Activated gamma-delta T cell treated with anti-CD3 and anti-CD28 coated beads, Interleukin-2, amount 50 U/mL, for 16 hours (primary cell): ENCODE data around the gene IFT27.

ENCODE experiments used
- DNase-seq: peaks from one replicate; pipeline ENCODE4 v3.0.0-alpha.2; 2020; ENCODE audit warnings: low read depth

Gene IFT27

DNA sequence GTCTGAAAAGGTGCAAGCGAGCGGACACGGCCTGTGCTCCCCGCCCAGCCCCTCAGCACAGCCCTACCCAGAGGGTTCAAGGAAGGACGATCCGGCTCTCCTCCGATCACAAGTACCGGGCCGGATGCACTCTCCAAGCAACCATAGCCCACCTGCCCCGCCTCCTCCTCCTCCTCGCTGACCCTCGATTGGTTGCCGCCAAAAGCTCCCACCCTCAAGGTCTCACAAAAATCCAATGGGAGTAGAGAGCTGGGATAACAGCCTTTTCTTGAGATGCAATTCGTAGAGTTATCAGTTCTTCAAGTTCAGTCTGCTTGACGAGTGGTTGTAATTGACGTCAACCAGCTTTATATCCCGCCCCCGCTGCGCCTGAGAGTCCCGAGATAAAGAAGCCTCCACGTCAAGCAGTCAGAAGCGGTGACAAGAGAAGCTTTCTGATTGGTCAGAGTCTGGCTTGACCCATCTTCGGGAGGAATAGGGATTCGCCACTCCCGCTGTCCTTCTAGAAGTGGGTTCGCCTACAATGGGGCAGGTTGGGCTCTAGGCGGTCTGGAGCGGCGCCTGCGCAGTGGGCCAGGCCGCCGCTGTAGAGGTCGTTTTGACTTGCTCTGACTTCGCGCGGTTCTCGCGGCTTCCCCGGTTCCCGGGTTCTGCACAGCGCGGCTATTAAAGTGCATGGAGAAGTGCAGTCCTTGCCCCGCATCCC lies at the start of gene IFT27:
Gene IFT27, minus strand, starts transcription at position 156 of the 706 bp plus-strand sequence. CDS start 412 bp downstream, outside the sequence.
- peak; percentile 95 for DNase-seq

DNA sequence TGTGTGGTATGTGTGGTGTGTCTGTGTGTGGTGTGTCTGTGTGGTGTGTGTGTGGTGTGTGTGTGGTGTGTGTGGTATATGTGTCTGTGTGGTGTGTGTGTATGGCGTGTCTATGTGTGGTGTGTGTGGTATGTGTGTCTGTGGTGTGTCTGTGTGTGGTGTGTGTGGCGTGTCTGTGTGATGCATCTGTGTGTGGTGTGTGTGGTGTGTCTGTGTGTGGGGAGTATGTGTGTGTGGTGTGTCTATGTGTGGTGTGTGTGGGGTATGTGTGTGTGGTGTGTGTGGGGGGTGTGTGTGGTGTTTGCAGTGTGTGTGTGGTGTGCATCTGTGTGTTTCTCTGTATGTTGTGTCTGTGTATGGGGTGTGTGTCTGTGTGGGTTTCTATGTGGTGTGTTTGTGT lies 48.7 kb upstream of the IFT27 start:
- DNase-seq: no peak

DNA sequence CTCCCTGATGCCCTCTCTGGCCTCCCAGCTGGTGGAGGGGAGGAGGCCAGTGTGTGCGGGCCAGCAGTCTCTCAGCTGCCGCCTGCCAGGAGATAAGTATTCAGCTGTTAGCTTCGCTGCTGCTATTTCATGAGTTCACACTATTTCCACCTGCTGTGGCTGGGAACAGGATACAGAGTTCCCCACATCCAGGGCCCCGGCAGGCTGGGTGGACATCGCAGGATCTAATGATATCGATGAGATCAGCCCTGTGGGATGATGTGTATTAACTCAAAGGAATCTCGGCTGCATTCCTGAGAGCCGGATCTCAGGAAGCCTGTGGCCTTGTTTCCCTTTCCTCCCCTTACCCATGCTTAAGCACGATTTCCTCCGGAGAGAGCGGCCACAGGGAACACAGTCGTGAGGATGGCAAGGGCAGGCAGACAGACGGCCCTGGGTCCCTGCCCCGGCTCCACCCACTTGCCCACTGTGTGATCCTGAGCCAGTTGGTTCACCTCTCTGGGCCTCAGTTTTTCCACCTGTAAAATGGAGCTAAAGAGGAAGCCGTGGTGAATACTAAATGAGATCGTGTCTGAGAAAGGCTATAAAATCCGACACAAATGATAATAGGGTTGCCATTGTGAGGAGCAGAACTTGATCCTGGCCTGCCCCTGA lies 47.4 kb upstream of the IFT27 start:
- no peak for DNase-seq

DNA sequence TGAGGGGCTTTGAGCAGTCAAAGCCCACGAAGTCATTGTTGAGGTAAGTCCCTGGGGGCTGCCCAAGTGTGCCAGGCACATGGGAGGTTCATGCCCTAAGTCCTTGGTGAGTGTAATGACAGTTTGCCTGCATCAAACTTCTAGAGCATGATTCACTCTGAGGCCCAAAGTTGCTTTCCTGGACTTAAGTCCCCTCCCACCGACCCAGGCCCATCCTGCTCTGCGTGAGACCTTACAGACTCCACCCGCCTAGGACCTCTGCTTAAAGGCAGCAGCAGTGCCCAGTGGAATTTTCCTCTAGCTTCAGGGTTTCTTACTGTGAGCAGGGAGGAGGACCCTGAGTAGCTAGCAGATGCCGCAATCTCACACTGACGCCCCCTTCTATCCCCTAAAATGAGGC lies 46.7 kb upstream of the IFT27 start:
- DNase-seq: no peak

DNA sequence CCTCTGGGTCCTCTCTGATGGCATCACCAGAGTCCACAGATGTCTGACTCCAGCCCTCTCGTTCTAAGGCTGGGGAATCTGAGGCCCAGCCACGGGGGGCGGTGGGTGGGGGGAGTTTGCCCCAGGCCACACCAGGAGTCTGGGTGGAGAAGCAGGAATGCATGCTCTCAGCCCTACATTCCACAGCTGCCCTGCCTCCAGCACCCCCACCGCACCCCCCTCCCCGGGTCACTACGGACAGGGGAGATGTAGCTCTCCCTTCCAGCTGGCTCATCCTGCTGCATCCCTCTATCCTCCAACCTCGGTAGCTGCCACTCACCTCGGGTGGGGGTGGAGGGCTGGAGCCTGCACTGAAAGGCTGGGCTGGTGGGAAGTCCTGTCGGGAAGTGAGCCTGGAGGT lies 43.2 kb upstream of the IFT27 start:
- no peak for DNase-seq

DNA sequence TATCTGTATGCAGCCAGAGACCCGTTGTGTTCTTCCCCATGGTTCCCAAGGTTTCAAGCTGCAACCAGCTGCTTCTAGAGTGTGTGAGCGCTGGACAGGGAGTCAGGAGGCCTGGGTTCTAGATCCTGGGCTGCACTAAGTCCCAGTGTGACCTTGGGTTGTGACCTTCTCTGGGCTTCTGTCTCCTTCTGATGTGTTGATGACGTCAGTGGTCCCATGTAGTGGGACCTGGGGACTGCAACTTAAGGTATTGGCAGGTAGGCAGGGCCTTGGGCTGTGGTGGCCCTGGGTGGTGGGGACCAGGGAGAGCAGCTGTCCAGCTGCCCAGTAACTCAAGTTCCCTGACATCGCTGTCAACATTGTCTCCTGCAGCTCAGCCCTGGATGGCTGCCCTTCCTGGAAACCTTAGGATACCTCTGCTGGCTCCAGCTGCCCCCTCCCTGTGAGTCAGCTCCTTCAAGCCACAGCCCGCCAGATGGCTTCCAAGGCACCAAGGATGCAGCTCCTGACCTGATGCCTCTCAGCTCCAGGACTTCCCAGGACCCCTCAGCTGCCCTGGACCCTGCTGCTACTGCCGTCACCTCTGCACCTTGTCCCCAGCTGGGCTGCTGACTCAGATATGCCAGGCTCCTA lies 42.2 kb upstream of the IFT27 start:
- no peak for DNase-seq

DNA sequence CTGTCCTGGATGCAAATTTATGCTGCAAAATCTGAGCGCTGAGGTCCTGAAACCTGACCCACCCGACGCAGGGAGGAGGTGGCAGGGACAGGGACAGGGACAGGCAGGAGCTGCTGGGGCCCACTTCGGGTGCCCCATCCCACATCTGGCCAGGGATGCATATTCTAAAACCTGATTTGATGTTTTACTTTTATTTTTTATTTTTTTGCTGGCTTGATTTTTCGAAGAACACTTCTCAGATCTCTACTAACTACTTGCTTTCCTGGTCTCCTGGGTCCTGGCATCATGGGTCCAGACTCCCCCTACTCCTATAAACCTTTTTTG lies 41.6 kb upstream of the IFT27 start:
- DNase-seq: no peak

GRCh38 chr22:36816636-36817524 lies 41.0 kb upstream of the IFT27 start, which contains the start of gene PVALB:
PVALB (minus strand) TSS chr22:36817035; CDS start chr22:36817005, 30 bp downstream.
- no peak for DNase-seq

DNA sequence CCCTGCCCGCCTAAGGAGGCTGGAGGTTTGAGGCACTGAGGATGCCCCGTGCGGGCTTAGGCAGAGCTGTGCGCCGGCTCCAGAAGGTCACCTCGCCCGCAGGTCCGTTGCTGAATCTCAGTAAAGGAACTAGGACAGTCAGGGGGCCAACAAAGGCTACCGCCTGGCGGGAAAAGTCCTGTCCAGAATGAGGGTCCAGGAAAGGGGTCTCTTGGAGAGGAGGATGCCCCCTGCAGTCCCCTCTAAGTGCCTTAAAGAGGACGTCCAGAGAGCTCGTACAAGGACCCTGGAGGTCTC lies 40.4 kb upstream of the IFT27 start:
- no peak for DNase-seq

DNA sequence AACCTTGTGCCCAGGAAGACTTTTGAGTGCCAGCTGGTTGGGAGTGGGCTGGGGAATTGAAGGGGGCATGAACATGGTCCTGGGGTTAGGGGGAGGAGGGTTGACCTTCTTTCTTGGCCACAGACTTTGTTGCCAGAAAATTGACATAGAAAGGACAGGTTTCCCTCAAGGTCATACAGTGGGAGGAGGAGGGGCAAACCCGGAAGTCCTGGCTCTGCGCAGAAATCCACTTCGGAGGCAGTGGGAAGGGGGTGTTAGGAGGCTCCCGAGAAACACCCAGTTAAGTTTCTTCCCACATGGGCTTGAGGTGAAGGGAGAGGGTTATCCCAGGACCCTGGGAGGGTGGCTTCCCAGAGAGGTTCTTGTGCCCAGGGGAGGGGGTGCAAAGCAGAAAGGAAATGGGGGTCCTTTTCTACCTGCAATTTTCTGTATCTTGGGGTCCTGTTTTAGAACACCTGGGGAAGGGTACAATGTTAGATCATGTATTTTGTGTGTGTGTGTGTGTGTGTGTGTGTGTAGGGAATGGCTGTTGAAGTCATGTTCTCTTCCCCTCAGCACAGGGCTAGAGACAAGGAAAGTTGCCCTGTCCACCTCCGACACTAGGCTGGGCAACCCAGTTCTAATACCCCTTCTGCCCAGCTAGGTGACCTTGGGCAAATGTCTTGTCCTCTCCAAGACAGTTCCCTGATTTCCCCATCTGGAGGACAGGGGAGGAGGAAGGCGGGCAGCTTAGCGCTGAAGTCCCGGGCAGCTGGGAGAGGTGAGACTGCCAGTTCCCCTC lies 39.8 kb upstream of the IFT27 start:
- DNase-seq: no peak

- DNase-seq: no peak
Measured at GRCh38 chr22:36814801-36815200, 38.9 kb upstream of the IFT27 start.

DNA sequence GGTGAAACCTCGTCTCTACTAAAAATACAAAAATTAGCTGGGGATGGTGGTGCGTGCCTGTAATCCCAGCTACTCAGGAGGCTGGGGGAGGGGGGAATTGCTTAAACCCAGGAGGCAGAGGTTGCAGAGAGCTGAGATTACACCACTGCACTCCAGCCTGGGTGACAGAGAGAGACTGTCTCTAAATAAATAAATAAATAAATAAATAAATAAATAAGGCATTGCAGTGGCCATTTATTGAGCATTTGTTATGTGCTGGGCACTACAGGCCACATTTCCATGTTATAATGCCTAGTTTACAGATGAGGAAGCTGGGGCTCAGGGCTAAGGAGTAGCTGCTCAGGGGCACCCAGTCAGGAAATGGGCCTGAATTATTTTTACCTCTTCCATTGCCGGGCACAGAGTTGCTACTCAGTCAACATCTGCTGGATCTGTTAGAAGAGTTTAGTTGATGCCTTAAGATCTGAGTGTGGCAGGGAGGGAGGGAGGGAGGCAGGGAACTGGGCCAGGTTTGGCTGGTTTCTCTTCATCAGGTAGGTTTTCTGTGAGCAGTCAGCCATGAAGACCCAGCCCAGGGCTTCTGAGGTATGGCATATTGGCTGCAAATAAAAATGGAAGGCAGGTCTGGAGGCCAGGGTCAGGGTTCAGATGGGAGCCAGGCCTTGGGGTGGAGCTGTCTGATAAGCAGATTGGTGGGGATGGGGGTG lies 35.3 kb upstream of the IFT27 start:
- DNase-seq: no peak

- no peak for DNase-seq
Measured at GRCh38 chr22:36809351-36809750, 33.4 kb upstream of the IFT27 start.

DNA sequence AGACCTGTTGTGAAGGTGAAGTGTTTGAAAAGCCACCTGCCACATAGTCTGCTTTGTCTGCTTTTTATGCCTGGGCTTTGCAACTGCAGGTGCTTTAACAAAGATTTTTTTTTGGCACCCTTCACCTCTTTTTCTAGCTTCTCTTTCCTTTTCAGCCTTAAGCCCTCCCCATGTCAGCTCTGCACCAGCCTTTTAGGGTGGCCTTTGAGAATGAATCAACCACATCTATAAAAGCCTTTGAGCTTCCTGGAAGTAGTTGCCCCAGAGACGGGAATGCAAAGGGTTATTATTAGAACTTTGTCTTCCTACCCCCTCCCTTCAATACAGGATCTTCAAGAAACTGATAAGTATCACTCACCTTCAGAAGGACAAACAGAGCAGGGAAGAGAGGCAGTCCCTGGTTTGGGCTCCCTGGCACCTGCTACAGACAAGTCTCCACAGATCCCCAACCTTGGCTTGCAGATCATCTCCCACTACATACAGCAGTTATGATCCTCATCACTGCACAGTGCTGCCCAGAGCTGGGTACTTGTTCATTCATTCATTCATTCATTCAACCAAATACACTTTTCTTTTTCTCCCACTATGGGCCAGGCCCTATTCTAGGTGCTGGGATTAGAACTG lies 32.9 kb upstream of the IFT27 start:
- no peak for DNase-seq

DNA sequence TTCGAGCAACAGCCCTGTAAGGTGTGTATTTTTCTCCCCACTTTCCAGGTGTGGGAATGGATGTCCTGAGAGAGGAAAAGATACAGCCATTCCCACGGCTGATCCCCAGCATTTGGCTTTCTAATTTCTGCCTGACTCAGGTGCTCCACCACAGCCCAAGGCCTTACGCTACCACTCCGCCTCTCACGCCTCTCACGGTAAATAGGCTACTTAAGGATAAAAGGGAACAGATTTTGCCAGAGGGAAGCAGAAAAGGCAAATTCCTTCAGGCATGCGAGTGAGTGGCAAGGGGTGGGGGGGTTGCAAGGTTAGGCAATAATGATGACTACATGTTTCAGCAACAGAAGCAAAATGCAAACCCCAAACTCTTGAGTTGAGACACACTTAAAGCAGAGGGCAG lies 31.7 kb upstream of the IFT27 start:
- DNase-seq: no peak

DNA sequence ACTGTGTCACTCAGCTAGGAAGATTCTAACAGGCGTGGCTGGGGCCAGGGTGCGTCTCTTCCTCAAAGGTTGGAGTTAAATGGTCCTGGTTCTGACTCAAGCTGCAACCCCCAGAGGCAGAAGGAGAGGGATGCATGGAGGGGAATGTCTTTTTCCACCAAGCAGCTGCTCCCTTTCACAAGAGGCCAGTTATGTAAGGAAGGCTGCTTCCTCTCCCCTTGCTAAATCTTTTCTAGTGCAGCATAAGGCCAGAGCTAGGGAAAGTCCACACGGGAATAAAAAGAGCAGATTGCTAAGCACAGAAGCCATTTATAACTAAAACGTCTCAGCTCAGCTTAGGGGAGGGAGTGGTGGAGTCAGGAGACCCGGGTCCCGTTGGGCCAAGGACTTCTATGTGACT lies 30.9 kb upstream of the IFT27 start:
- no peak for DNase-seq

GRCh38 chr22:36803358-36803757 lies 27.4 kb upstream of the IFT27 start:
- no peak for DNase-seq

GRCh38 chr22:36798674-36799066 lies 22.8 kb upstream of the IFT27 start:
- no peak for DNase-seq

GRCh38 chr22:36797911-36798673 lies 22.2 kb upstream of the IFT27 start:
- DNase-seq: no peak

GRCh38 chr22:36797374-36797773 lies 21.5 kb upstream of the IFT27 start:
- DNase-seq: no peak
